ENCODE measurements around the gene SPTBN5. TPM values are rescaled to one million over a fixed set of nuclear protein-coding genes. Genes with fewer than 3 reads are reported as not detected.

SPTBN5 gene
- total RNA-seq, 1 experiment from 2014 or later = 0.64 TPM

GRCh38 chr15:41862515-41863116 is 31.2 kb downstream of the SPTBN5 start:
- H3K9me3 Mint-ChIP-seq (ENCODE audit: low read depth, unreplicated experiment) = no peaks in the 10 kb centered on the region
- H3K36me3 Mint-ChIP-seq (ENCODE audit: insufficient read depth, unreplicated experiment) = no peaks in the 10 kb centered on the region
- TF ChIP-seq CTCF (IDR thresholded peaks at IDR 0.05; ENCODE audit: unreplicated experiment) = no peak
- intact Hi-C loops (cut with micrococcal nuclease; ENCODE audit: unreplicated experiment) = no loop called here
- H3K4me1 Mint-ChIP-seq (ENCODE audit: low read depth, unreplicated experiment) = no peaks in the 10 kb centered on the region
- no peak overlapping the region for H3K4me3 Mint-ChIP-seq (ENCODE audit: low read depth, unreplicated experiment)
- no peaks in the 10 kb centered on the region for H3K27me3 Mint-ChIP-seq (ENCODE audit: unreplicated experiment)
- DNase-seq = no peak
- no TSS peak for BruUV-seq (replicated peaks)
- H3K27ac Mint-ChIP-seq (ENCODE audit: unreplicated experiment) = no peak overlapping the region
- CTCF ChIA-PET = no interaction called here

GRCh38 chr15:41861736-41862356 is 32.0 kb downstream of the SPTBN5 start:
- CTCF ChIA-PET = no interaction called here
- Mint-ChIP-seq H3K36me3 (ENCODE audit: insufficient read depth, unreplicated experiment) (no peaks in the 10 kb centered on the region), H3K27ac (ENCODE audit: unreplicated experiment) (no peak overlapping the region), H3K27me3 (ENCODE audit: unreplicated experiment) (no peaks in the 10 kb centered on the region), H3K4me3 (ENCODE audit: low read depth, unreplicated experiment) (no peak overlapping the region), H3K9me3 (ENCODE audit: low read depth, unreplicated experiment) (no peaks in the 10 kb centered on the region), H3K4me1 (ENCODE audit: low read depth, unreplicated experiment) (no peaks in the 10 kb centered on the region)
- intact Hi-C loops (cut with micrococcal nuclease; ENCODE audit: unreplicated experiment) = no loop called here
- BruUV-seq (replicated peaks) = no TSS peak
- no peak for DNase-seq
- TF ChIP-seq CTCF (IDR thresholded peaks at IDR 0.05; ENCODE audit: unreplicated experiment) = no peak

GRCh38 chr15:41860049-41860828 is 33.6 kb downstream of the SPTBN5 start:
- no peaks in the 10 kb centered on the region for H3K4me1 Mint-ChIP-seq (ENCODE audit: low read depth, unreplicated experiment)
- intact Hi-C loops (cut with micrococcal nuclease; ENCODE audit: unreplicated experiment) = no loop called here
- no peak for TF ChIP-seq CTCF (IDR thresholded peaks at IDR 0.05; ENCODE audit: unreplicated experiment)
- BruUV-seq (replicated peaks) = no TSS peak
- no peaks in the 10 kb centered on the region for H3K9me3 Mint-ChIP-seq (ENCODE audit: low read depth, unreplicated experiment)
- no peaks in the 10 kb centered on the region for H3K36me3 Mint-ChIP-seq (ENCODE audit: insufficient read depth, unreplicated experiment)
- DNase-seq = no peak
- CTCF ChIA-PET = no interaction called here
- no peaks in the 10 kb centered on the region for H3K27me3 Mint-ChIP-seq (ENCODE audit: unreplicated experiment)
- no peak overlapping the region for H3K27ac Mint-ChIP-seq (ENCODE audit: unreplicated experiment)
- H3K4me3 Mint-ChIP-seq (ENCODE audit: low read depth, unreplicated experiment) = no peak overlapping the region

GRCh38 chr15:41858756-41859155 is 35.1 kb downstream of the SPTBN5 start:
- CTCF ChIA-PET = no interaction called here
- no peak overlapping the region for H3K4me3 Mint-ChIP-seq (ENCODE audit: low read depth, unreplicated experiment)
- H3K4me1 Mint-ChIP-seq (ENCODE audit: low read depth, unreplicated experiment) = no peaks in the 10 kb centered on the region
- intact Hi-C loops (cut with micrococcal nuclease; ENCODE audit: unreplicated experiment) = no loop called here
- no peaks in the 10 kb centered on the region for H3K36me3 Mint-ChIP-seq (ENCODE audit: insufficient read depth, unreplicated experiment)
- BruUV-seq (replicated peaks) = no TSS peak
- DNase-seq = no peak
- no peaks in the 10 kb centered on the region for H3K27me3 Mint-ChIP-seq (ENCODE audit: unreplicated experiment)
- no peak for TF ChIP-seq CTCF (IDR thresholded peaks at IDR 0.05; ENCODE audit: unreplicated experiment)
- H3K9me3 Mint-ChIP-seq (ENCODE audit: low read depth, unreplicated experiment) = no peaks in the 10 kb centered on the region
- no peak overlapping the region for H3K27ac Mint-ChIP-seq (ENCODE audit: unreplicated experiment)
